ENCODE results near the gene MAST2. TPM values are rescaled to one million over a fixed set of nuclear protein-coding genes. Genes with fewer than 3 reads are reported as not detected.

MAST2 gene
- total and polyA plus RNA-seq, 2 donors (not counting 3 experiments of a cell fraction or from before 2014, with no cell fraction given): 25.0 to 41.2 TPM

- peak overlapping the region; percentile 67 for H2AFZ ChIP-seq (ENCODE audit: low read depth, low read length)
- dilution Hi-C loops (cut with MboI; ENCODE audit: extremely low pct_ligation_motif_present, low sequenced_read_pairs): no loop called here
- peaks cover 3% of the 10 kb centered on the region for H3K4me1 ChIP-seq (ENCODE audit: control insufficient read depth, extremely low read depth, insufficient read depth, low read length)
- TF ChIP-seq POLR2A (IDR thresholded peaks at IDR 0.05; ENCODE audit: low read depth, low read length) (no peak), JUN (IDR thresholded peaks at IDR 0.05; ENCODE audit: borderline replicate concordance, insufficient read depth, insufficient read length, low read depth) (no peak), MYC (IDR thresholded peaks at IDR 0.05; ENCODE audit: low read depth, low read length) (no peak), EZH2 (IDR thresholded peaks at IDR 0.05; ENCODE audit: borderline replicate concordance, low read depth, low read length, severe bottlenecking) (no peak), GATA2 (IDR thresholded peaks at IDR 0.05; ENCODE audit: insufficient read depth, insufficient read length, low read depth, low read length) (no peak), MAX (IDR thresholded peaks at IDR 0.05; ENCODE audit: insufficient read depth, insufficient read length) (no peak), CTCF (IDR thresholded peaks at IDR 0.05; ENCODE audit: extremely low read depth in 1 of 2, insufficient read depth in 1 of 2, low read depth in 1 of 2, low read length in 2 of 2) (no peak)
- no peak overlapping the region for H3K4me2 ChIP-seq (ENCODE audit: insufficient read depth, low read length)
- intact Hi-C loops (cut with micrococcal nuclease): no loop called here
- H3K79me2 ChIP-seq (ENCODE audit: control insufficient read depth, insufficient read depth, low read length): no peaks in the 10 kb centered on the region
- no peaks in the 10 kb centered on the region for H3K9me3 ChIP-seq (replicated peaks; ENCODE audit: control insufficient read depth, insufficient read depth, low read length)
- H3K9me1 ChIP-seq (replicated peaks; ENCODE audit: control insufficient read depth, extremely low read depth, insufficient read depth, low read length): no peaks in the 10 kb centered on the region
- FAIRE-seq (no peak), DNase-seq (ENCODE audit: low read depth, low spot score) (no peak)
- no peaks in the 10 kb centered on the region for H3K36me3 ChIP-seq (ENCODE audit: control insufficient read depth in 2 of 2, extremely low read depth in 1 of 2, insufficient read depth in 2 of 2, low read length in 2 of 2)
- no peaks in the 10 kb centered on the region for H3K27me3 ChIP-seq (ENCODE audit: control insufficient read depth in 2 of 2, insufficient read depth in 2 of 2, low read length in 2 of 2)
- CTCF ChIA-PET: no interaction called here
- no peak overlapping the region for H3K4me3 ChIP-seq (replicated peaks in 1 of 3; ENCODE audit: insufficient read depth in 1 of 3, low read depth in 1 of 3, low read length in 3 of 3)
- no peak overlapping the region for H3K9ac ChIP-seq (replicated peaks; ENCODE audit: extremely low read depth, insufficient read depth, low read length)
- no peaks in the 10 kb centered on the region for H4K20me1 ChIP-seq (replicated peaks; ENCODE audit: control insufficient read depth, extremely low read depth, insufficient read depth, low read length)
- H3K27ac ChIP-seq (ENCODE audit: insufficient read depth, low read depth, low read length): no peak overlapping the region
- POLR2A ChIA-PET: no interaction called here
- no TSS peak for BruUV-seq (replicated peaks)
Measured at GRCh38 chr1:45769261-45769932, 34.0 kb upstream of the MAST2 start.

Measured in endothelial cell of umbilical vein (primary cell).